Inferior parietal cortex (tissue), 1 donor: Measurements from ENCODE around the gene DDX20.
A peak's percentile ranks its signal among the peaks of the same experiment; 100 is the strongest.

Experiments used
- DNase-seq: peaks from one replicate; pipeline ENCODE4 v3.0.0-alpha.2; 2016; ENCODE audit errors: extremely low spot score

The DDX20 gene

DNA sequence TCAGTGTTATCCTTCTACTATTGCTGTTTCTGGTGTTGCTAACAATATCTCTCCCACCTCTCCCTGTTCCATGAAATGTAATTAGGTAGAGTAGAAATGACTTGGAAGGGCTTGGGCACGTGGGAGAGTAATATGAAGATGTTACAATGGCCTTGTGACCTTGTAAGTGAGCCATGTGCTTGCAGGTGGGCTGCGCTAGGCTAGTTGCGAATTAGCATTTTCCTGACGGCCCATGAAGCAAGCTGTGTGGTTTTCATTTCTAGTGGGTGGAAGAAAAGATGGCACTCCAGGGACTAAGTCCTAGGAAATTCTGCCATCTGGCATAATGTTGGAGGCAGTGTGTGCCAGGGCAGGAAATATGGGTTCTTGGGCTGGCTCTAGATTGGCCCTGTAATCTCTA lies 7.8 kb upstream of the DDX20 start:
- DNase-seq, result no peak

DNA sequence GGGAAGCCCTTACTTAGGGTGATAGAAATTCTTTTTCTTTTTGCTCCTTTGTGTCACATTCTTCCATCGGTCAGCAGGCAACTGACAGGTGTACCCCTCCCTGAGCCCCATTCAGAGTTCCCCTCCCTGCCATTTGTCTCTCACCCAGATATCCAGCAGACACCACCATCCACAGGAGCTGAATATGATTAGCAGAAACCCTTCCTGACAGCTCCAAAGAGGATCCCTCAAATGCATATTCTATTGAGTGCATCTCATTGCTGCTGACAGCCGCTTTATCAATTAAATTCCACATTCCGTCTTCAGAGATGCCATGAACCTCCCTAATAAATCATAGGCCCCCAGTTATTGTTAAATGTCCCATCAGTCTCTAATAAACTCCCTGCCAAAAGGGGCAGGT lies 6.1 kb upstream of the DDX20 start:
- DNase-seq, result no peak

DNA sequence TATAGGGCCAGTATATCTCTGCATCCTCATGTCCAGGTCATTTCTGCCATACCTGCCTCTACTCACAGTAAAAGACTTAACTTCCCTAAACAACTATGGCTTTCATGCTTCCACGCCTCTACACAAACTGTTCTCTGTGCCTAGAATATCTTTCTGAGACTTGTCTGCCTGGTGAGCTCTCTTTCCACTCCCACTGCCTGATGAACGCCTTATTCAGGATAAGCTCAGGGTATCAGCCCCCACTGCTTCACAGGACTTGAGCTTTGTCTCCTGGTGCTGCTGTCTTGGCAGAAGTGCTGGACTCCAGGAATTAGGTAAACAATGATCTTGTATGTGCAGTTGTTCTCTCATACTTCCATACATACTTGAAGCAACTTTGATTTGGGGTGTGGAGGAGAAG lies 4.8 kb upstream of the DDX20 start:
- DNase-seq, result no peak

GRCh38 chr1:111751906-111752575 lies 3.7 kb upstream of the DDX20 start:
- no peak for DNase-seq

- no peak for DNase-seq
Observed at GRCh38 chr1:111754984-111755330, 744 bp upstream of the DDX20 start.

DNA sequence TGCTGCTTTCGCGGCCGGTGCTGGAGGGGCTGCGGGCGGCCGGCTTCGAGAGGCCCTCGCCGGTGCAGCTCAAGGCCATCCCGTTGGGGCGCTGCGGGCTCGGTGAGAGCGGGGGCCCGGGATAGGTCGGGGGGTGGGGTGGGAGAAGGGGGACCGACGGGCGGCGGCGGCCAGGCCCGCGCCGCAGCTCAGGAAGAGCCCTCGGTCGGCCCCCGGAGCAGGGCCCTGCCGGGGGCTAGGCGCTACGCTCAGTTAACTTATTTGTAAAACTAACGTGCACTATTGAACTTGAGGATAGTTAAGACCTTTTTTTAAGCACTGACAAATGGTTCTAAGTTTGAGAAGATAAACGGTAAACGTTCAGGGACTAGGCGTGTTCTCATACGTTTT lies 418 bp downstream of the DDX20 start:
- no peak for DNase-seq

DNA sequence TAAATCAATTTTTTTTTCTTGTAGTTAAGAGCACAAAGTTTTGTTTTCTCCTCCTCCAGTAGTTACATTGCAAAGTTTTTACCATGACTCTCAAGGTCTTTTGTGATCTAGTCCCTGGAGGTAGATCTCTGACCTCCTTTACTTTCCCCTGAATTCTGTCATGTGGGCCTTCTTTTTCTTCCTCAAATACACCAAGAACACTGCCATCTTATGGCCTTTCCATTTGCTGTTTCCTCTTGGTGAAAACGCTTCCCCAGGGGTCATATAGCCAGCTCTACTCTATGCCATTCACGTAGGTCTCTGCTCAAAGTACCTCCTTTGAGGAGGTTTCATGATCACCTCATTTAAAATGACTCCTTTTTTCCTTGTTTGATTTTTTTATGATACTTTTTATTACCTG lies 2.7 kb downstream of the DDX20 start:
- DNase-seq, result no peak

DNA sequence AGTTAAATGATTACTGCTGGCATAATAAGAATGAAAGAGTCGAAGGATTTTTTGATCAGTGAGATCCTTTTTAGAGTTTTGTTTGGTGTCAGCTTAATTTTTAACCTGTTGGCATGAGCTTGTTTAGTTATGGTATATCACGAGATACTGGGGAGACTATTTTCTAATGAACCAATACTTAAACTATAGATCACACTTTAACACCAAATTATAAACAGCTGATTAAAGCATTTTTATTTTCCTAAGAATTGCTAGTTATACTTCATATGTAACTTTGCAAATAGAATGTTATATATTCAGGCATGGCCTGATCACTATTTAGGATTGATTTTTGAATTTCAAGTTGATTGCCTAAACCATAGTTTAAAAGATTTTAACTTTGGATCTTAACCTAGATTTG lies 6.0 kb downstream of the DDX20 start:
- DNase-seq, result no peak

GRCh38 chr1:111762332-111762731 lies 6.6 kb downstream of the DDX20 start:
- no peak for DNase-seq

GRCh38 chr1:111768023-111768422 lies 12.3 kb downstream of the DDX20 start:
- no peak for DNase-seq

- no peak for DNase-seq
Observed at GRCh38 chr1:111768625-111769024, 12.9 kb downstream of the DDX20 start.

- peak; percentile 83 for DNase-seq
Observed at GRCh38 chr1:111769517-111770146, 13.9 kb downstream of the DDX20 start.

DNA sequence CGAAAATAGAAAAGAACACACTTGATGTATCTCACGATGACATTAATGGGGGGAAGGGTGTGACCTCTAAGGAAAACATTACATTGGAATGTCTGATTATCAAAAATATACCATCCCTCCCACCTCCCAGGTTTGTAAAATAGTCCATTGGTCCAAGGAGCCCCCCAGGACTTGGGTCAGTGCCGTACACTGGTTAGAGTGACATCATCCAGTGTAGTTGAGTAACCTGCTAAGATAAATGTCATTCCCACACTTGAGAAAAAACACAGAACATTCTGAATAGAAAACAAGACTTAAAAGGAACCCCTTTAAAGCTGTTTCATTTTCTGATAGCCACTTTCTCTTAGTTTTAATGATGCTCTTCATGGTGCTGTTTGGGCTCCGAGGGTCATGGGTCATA lies 15.2 kb downstream of the DDX20 start:
- no peak for DNase-seq

GRCh38 chr1:111775966-111776365 lies 20.3 kb downstream of the DDX20 start:
- DNase-seq, result no peak

DNA sequence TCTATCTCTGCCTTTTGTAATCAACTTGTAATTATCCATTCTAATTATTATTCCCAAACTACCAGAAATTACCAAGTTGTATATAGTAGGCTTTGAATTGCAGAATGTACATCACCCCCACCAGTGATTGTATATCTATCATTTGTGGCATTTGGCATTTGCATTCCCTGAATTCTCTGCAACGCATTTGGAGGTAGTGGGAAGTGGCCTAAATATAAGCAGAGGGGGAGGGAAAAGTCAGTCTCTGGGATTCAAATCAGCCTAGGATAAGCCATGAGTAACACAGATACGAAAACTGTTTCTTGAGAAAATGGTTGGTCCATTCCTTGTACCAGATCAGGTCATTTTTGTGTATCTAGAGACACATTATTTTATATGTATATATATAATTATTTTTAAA lies 20.7 kb downstream of the DDX20 start:
- DNase-seq, result no peak

GRCh38 chr1:111776861-111777260 lies 21.2 kb downstream of the DDX20 start:
- no peak for DNase-seq

DNA sequence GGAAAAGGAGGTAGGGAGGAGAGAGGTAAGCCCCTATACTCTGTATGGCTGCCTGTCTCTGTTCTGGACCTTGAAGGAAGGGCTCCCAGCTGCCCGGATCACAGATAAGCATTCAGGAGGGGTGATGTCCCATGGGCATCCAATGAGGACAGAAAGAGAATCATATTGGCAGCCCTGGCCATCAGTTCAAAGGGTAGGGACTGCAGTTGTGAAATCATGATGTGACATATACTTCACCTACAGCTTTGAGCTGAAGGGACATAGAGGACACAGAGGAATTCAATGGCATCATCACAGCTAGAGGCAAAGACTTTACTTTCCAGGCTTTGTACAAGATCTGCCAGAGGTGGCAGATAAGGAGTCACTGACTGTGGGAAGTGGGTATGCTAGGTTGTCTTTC lies 21.6 kb downstream of the DDX20 start:
- DNase-seq, result no peak

DNA sequence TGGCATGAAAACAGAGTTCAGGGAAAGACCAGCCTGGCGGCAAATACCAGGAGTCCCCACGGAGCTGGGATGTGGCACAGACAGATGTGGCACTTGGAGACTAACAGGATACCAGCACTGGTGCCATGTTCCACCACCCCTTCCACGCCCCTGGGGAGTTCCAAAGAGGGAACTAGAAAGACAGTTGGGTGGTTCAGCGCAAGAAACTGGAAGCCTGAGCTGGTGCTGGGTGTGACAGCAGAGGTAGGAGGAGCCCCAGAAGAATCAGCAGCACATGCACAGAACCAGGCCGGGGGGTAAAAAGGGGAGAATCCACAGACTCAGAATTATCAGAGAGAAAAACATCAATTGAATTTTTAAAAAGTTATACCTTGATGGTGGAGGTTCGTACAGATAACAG lies 22.4 kb downstream of the DDX20 start:
- DNase-seq, result no peak

DNA sequence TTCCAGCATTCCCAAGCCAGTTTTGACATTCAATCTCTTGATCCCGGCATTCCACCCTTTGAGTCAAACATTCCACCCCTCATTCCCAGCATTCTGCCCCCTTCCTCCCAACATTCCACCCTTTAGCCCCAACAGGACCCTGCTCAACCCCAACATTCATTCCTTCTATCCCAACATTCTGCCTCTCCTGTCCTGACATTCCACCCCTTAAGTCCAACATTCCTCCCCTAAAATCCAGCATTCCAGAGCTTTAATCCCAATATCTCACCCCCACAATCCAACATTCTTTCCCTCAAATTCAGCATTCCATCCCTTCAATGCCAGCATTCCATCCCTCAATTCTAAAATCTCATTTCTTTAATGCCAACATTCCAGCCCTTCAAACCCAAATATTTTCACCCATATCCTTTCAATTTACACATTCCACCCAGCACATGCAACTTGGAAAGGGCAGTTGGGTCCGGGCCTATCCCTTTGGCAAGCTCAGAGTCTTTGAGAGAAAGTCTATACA lies 22.9 kb downstream of the DDX20 start:
- no peak for DNase-seq

GRCh38 chr1:111779546-111779945 lies 23.8 kb downstream of the DDX20 start:
- no peak for DNase-seq

- no peak for DNase-seq
Observed at GRCh38 chr1:111784273-111784901, 28.7 kb downstream of the DDX20 start.

DNA sequence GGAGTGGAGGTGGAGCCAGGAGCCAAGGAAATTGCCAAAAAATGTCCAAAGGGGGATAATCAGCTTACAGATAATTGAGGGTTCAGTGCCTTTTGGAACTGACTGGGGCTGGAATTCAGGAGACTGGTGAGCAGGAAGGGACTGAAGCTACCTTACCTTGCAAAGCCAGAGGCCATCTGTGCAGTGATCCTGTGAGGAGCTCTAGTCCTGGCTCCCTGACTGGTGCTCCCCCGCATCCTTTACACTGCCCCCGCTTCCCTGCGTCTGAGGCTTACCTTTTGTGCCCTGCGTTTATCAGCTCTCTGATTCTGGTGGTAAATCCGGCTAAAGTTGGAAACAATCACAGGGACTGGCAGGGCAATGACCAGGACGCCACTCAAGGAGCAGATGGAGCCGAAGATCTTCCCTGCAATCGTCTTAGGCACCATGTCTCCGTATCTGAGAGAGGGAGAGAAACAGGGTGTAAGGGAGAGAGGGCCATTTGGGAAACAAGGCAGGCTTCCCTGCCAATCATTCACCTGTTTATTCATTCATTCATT lies 31.0 kb downstream of the DDX20 start:
- no peak for DNase-seq

GRCh38 chr1:111789142-111789541 lies 33.4 kb downstream of the DDX20 start:
- DNase-seq, result no peak
